Tibial nerve (tissue), 4 donors: ENCODE results near the gene AFAP1.

ENCODE experiments used
- EP300 ChIP-seq, 2 donors: sonication (generic); formaldehyde crosslinking; IDR thresholded peaks; one replicate each; pipeline ENCODE4 v1.6.1; 2017; ENCODE audit warnings: antibody characterized with exemption in 2 of 2, mild to moderate bottlenecking in 1 of 2
- TF ChIP-seq, protein P1 (sequence below), 5 experiments: fragments of 200-600 bp in 3 of 5; fragments of 450-650 bp in 2 of 5; sonication (generic) in 3 of 5; IDR thresholded peaks; one replicate each; pipeline ENCODE4 v1.5.1; 2016 to 2019; ENCODE audit warnings: antibody characterized with exemption in 5 of 5, mild to moderate bottlenecking in 3 of 5, moderate library complexity in 2 of 5

DNA sequence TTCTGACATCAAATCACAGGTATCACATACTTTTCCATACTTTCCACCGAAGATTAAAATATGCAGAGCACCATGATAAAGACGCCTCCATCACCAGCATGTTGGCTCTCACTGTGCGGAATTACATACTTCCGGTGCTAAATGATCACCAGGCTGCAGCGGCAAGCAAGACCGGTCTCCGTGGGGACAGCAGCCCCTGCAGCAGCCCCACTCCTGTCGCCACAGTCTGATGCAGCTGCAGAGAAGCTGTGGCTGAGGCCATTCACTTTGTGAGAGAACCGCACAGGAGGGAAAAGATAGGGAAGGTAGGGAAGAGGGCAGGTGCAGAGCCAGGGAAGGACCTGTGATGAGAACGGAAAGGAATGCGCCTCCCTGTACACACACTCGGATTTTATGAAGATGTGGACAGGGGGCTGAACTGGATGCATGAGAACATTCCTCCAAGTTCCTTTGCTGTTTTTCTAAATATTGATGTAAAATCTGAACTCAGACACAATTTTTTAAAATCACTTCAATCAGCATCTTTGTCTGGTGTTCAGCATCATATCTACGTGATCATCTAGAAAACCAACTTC lies 38.3 kb downstream of the AFAP1 start:
- TF ChIP-seq, protein P1, sequence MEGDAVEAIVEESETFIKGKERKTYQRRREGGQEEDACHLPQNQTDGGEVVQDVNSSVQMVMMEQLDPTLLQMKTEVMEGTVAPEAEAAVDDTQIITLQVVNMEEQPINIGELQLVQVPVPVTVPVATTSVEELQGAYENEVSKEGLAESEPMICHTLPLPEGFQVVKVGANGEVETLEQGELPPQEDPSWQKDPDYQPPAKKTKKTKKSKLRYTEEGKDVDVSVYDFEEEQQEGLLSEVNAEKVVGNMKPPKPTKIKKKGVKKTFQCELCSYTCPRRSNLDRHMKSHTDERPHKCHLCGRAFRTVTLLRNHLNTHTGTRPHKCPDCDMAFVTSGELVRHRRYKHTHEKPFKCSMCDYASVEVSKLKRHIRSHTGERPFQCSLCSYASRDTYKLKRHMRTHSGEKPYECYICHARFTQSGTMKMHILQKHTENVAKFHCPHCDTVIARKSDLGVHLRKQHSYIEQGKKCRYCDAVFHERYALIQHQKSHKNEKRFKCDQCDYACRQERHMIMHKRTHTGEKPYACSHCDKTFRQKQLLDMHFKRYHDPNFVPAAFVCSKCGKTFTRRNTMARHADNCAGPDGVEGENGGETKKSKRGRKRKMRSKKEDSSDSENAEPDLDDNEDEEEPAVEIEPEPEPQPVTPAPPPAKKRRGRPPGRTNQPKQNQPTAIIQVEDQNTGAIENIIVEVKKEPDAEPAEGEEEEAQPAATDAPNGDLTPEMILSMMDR (IDR thresholded peaks at IDR 0.05), result no peak
- no peak for TF ChIP-seq EP300 (IDR thresholded peaks at IDR 0.05)
